ENCODE results near the gene JOSD1. TPM values are rescaled to one million over a fixed set of nuclear protein-coding genes. Genes with fewer than 3 reads are reported as not detected.

Gene JOSD1
- total RNA-seq, 4 donors from 2014 or later = 46.7 to 76.6 (median 62.2) TPM

- 75 to 84% methylated on average over 3 of the region's 3 CpGs for WGBS, 2 donors
- intact Hi-C loops (cut with DNase I) = no loop called here
- DNase-seq = no peak
These were observed 62.0 kb downstream of the JOSD1 start for GRCh38 chr22:38638728-38639127.

GRCh38 chr22:38638216-38638615 lies 62.5 kb downstream of the JOSD1 start:
- Histone ChIP-seq H3K4me1 (no peaks in the 10 kb centered on the region), H3K27me3 (no peaks in the 10 kb centered on the region), H3K9me3 (no peaks in the 10 kb centered on the region), H3K27ac (no peak overlapping the region), H3K4me3 (replicated peaks in 1 of 3) (no peak overlapping the region), H3K36me3 (peaks cover 0 to 7% of the 10 kb centered on the region in 2 donors)
- TF ChIP-seq, protein P1, sequence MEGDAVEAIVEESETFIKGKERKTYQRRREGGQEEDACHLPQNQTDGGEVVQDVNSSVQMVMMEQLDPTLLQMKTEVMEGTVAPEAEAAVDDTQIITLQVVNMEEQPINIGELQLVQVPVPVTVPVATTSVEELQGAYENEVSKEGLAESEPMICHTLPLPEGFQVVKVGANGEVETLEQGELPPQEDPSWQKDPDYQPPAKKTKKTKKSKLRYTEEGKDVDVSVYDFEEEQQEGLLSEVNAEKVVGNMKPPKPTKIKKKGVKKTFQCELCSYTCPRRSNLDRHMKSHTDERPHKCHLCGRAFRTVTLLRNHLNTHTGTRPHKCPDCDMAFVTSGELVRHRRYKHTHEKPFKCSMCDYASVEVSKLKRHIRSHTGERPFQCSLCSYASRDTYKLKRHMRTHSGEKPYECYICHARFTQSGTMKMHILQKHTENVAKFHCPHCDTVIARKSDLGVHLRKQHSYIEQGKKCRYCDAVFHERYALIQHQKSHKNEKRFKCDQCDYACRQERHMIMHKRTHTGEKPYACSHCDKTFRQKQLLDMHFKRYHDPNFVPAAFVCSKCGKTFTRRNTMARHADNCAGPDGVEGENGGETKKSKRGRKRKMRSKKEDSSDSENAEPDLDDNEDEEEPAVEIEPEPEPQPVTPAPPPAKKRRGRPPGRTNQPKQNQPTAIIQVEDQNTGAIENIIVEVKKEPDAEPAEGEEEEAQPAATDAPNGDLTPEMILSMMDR (IDR thresholded peaks at IDR 0.05) = no peak
- no peak for TF ChIP-seq POLR2A (IDR thresholded peaks at IDR 0.05)
- 98 to 100% methylated on average over 1 to 2 of the region's 2 CpGs for WGBS, 2 donors
- intact Hi-C loops (cut with DNase I) = no loop called here
- no peak for DNase-seq

More at GRCh38 chr22:38638728-38639127, 62.0 kb downstream of the JOSD1 start:
- no peak overlapping the region for H3K27ac ChIP-seq
- peaks cover 0 to 7% of the 10 kb centered on the region in 2 donors for H3K36me3 ChIP-seq
- H3K4me3 ChIP-seq (replicated peaks in 1 of 3) = no peak overlapping the region
- no peak for TF ChIP-seq POLR2A (IDR thresholded peaks at IDR 0.05)
- TF ChIP-seq, protein P1 (IDR thresholded peaks at IDR 0.05) = no peak
- no peaks in the 10 kb centered on the region for H3K27me3 ChIP-seq
- H3K9me3 ChIP-seq = no peaks in the 10 kb centered on the region
- no peaks in the 10 kb centered on the region for H3K4me1 ChIP-seq

Small RNAs within 50 kb of the gene (small RNA-seq; reads per million reads assigned to genes)
- gene AL021707.8 = not detected

Other genes starting within 250 kb of the JOSD1 start
- gene KCNJ4, start 245.7 kb downstream of the JOSD1 start, total RNA-seq = not detected
- 10 to 100 TPM in 2 of 4 donors, 1 to 10 TPM in 2; 7.5 to 14.4 (median 11.8) TPM for gene KDELR3, start 232.8 kb downstream of the JOSD1 start, total RNA-seq
- 1,000 to 10,000 TPM in 1 of 4 donors, 100 to 1,000 TPM in 3; 594 to 1,014 (median 833) TPM for gene DDX17, start 194.6 kb downstream of the JOSD1 start, total RNA-seq
- gene DMC1, start 130.8 kb downstream of the JOSD1 start, total RNA-seq = 10 to 100 TPM in 1 of 4 donors, 1 to 10 TPM in 1, under 1 TPM in 1, not detected in 1; 0.78 to 25.9 (median 1.1) TPM
- 10 to 100 TPM in 3 of 4 donors, 1 to 10 TPM in 1; 8.4 to 12.6 (median 10.4) TPM for gene FAM227A, start 44.6 kb downstream of the JOSD1 start, total RNA-seq
- 10 to 100 TPM; 13.6 to 26.0 (median 23.0) TPM for gene CBY1, start 44.3 kb downstream of the JOSD1 start, total RNA-seq
- gene TOMM22, start 19.0 kb downstream of the JOSD1 start, total RNA-seq = 10 to 100 TPM; 39.4 to 61.3 (median 45.8) TPM
- 100 to 1,000 TPM in 1 of 4 donors, 10 to 100 TPM in 3; 51.6 to 117 (median 69.6) TPM for gene GTPBP1, start 5.0 kb upstream of the JOSD1 start, total RNA-seq
- 100 to 1,000 TPM; 137 to 356 (median 153) TPM for gene SUN2, start 55.1 kb upstream of the JOSD1 start, total RNA-seq
- 10 to 100 TPM; 30.9 to 50.0 (median 37.9) TPM for gene DNAL4, start 93.2 kb upstream of the JOSD1 start, total RNA-seq
- gene NPTXR, start 143.1 kb upstream of the JOSD1 start, total RNA-seq = 1 to 10 TPM; 3.6 to 8.7 (median 4.4) TPM
- 100 to 1,000 TPM in 2 of 4 donors, 10 to 100 TPM in 2; 47.2 to 118 (median 85.0) TPM for gene CBX6, start 171.3 kb upstream of the JOSD1 start, total RNA-seq